Measurements from ENCODE around the gene SPEM3. TPM values are rescaled to one million over a fixed set of nuclear protein-coding genes. Genes with fewer than 3 reads are reported as not detected.

The SPEM3 gene
- total and polyA plus RNA-seq, 3 donors from 2014 or later, result 5.7 to 63.0 (median 18.8) TPM

GRCh38 chr17:7413346-7413985, 15.2 kb upstream of the SPEM3 start:
- Histone ChIP-seq H3K4me1 (no peaks in the 10 kb centered on the region), H3K27ac (no peak overlapping the region), H3K27me3 (no peaks in the 10 kb centered on the region), H3K4me3 (no peak overlapping the region), H3K9me3 (no peaks in the 10 kb centered on the region), H3K36me3 (ENCODE audit: low read depth, missing control alignments) (no peaks in the 10 kb centered on the region)
- 66 to 75% methylated on average over 4 to 5 of the region's 6 CpGs for WGBS, 2 donors
- no peak for TF ChIP-seq CTCF (IDR thresholded peaks at IDR 0.05)
- no peak for TF ChIP-seq POLR2A (IDR thresholded peaks at IDR 0.05)
- no peak for DNase-seq
- intact Hi-C loops (cut with DNase I; ENCODE audit: low total_unique reads), result no loop called here

DNA sequence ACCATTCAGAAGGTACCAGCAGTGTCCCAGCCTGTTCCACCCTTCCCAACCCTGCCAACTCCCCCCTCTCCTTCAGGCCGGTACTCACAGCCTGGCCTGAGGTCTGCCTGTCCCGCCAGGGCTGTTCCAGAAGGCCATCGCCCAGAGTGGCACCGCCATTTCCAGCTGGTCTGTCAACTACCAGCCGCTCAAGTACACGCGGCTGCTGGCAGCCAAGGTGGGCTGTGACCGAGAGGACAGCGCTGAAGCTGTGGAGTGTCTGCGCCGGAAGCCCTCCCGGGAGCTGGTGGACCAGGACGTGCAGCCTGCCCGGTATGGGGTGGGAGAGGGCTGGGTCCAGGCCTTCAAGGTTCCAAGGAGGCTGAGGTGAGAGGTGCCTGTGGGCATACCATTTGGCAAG, 13.8 kb upstream of the SPEM3 start:
- no peak for DNase-seq
- 92 to 94% methylated on average over 10 to 14 of the region's 14 CpGs for WGBS, 2 donors
- H3K36me3 ChIP-seq (ENCODE audit: low read depth, missing control alignments), result no peaks in the 10 kb centered on the region

GRCh38 chr17:7415784-7416183, 12.9 kb upstream of the SPEM3 start:
- Histone ChIP-seq H3K4me1 (no peaks in the 10 kb centered on the region), H3K36me3 (ENCODE audit: low read depth, missing control alignments) (no peaks in the 10 kb centered on the region), H3K27me3 (no peaks in the 10 kb centered on the region), H3K4me3 (no peak overlapping the region), H3K27ac (no peak overlapping the region), H3K9me3 (no peaks in the 10 kb centered on the region)
- no peak for TF ChIP-seq CTCF (IDR thresholded peaks at IDR 0.05)
- TF ChIP-seq POLR2A (IDR thresholded peaks at IDR 0.05), result no peak
- 92 to 93% methylated on average over 13 to 23 of the region's 23 CpGs for WGBS, 2 donors
- intact Hi-C loops (cut with DNase I; ENCODE audit: low total_unique reads), result no loop called here
- no peak for DNase-seq

More for the DNA sequence above, 13.8 kb upstream of the SPEM3 start:
- intact Hi-C loops (cut with DNase I; ENCODE audit: low total_unique reads), result no loop called here
- H3K27ac ChIP-seq, result no peak overlapping the region
- H3K4me1 ChIP-seq, result no peaks in the 10 kb centered on the region
- H3K27me3 ChIP-seq, result no peaks in the 10 kb centered on the region
- no peaks in the 10 kb centered on the region for H3K9me3 ChIP-seq
- no peak overlapping the region for H3K4me3 ChIP-seq
- TF ChIP-seq CTCF (IDR thresholded peaks at IDR 0.05) (no peak), POLR2A (IDR thresholded peaks at IDR 0.05) (no peak)

GRCh38 chr17:7416323-7416722, 12.3 kb upstream of the SPEM3 start:
- no peaks in the 10 kb centered on the region for H3K36me3 ChIP-seq (ENCODE audit: low read depth, missing control alignments)
- 78 to 90% methylated on average over 6 of the region's 6 CpGs for WGBS, 2 donors
- DNase-seq, result no peak
- intact Hi-C loops (cut with DNase I; ENCODE audit: low total_unique reads), result no loop called here
- H3K4me3 ChIP-seq, result no peak overlapping the region
- TF ChIP-seq POLR2A (IDR thresholded peaks at IDR 0.05), result no peak
- TF ChIP-seq CTCF (IDR thresholded peaks at IDR 0.05), result no peak
- no peaks in the 10 kb centered on the region for H3K27me3 ChIP-seq
- no peaks in the 10 kb centered on the region for H3K4me1 ChIP-seq
- no peak overlapping the region for H3K27ac ChIP-seq
- H3K9me3 ChIP-seq, result no peaks in the 10 kb centered on the region

GRCh38 chr17:7417056-7417655, 11.5 kb upstream of the SPEM3 start:
- Histone ChIP-seq H3K4me1 (no peaks in the 10 kb centered on the region), H3K4me3 (no peak overlapping the region), H3K36me3 (ENCODE audit: low read depth, missing control alignments) (no peaks in the 10 kb centered on the region), H3K27ac (no peak overlapping the region), H3K27me3 (no peaks in the 10 kb centered on the region), H3K9me3 (no peaks in the 10 kb centered on the region)
- intact Hi-C loops (cut with DNase I; ENCODE audit: low total_unique reads), result no loop called here
- TF ChIP-seq CTCF (IDR thresholded peaks at IDR 0.05), result no peak
- TF ChIP-seq POLR2A (IDR thresholded peaks at IDR 0.05), result no peak
- WGBS, 2 donors, result 93 to 94% methylated on average over 30 to 54 of the region's 54 CpGs
- no peak for DNase-seq
